ENCODE measurements around the gene PIP4K2C. TPM values are rescaled to one million over a fixed set of nuclear protein-coding genes. Genes with fewer than 3 reads are reported as not detected.
A peak's percentile ranks its signal among the peaks of the same experiment; 100 is the strongest.
"Not testable (repeated sequence)": the region's sequence is repeated elsewhere in the genome, so short reads cannot be mapped to it uniquely, and the experiment has no call there.

The PIP4K2C gene
- total and polyA plus RNA-seq, 4 donors = 13.7 to 42.2 (median 20.8) TPM

DNA sequence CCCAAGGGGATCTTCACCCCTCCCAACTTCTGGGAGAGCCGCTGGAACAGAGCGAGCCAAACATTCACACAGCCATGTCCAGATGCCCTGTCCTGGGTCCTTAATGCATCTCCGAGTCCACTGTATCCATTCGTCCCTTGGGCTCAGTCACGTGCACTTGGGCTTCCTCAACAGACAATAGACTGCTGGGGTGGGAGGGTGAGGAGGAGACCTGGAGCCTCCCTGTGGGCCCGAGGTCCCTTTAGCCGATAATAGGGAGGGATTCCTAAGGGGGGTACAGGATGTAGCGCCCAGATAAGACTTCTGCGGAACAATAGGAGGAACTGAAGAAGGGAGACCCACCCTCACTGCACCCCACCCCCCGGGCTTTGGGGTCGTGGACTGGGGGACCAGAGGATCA is 26.9 kb downstream of the PIP4K2C start:
- H3K27me3 ChIP-seq (ENCODE audit: control insufficient read depth in 3 of 3, insufficient read depth in 3 of 3, low read length in 2 of 3) = peaks cover 2 to 46% (median 39%) of the 10 kb centered on the region in 3 donors
- DNase-seq (no peak), ATAC-seq (ENCODE audit: insufficient read depth, low FRiP score) (no peak)
- no peak overlapping the region for H3K27ac ChIP-seq (ENCODE audit: low read depth in 1 of 2, low read length in 1 of 2)
- peaks cover 0 to 20% (median 0%) of the 10 kb centered on the region in 4 donors for H3K36me3 ChIP-seq (ENCODE audit: control insufficient read depth in 4 of 4, insufficient read depth in 4 of 4, low read length in 4 of 4)
- H3K4me3 ChIP-seq = no peak overlapping the region
- H3K9ac ChIP-seq (ENCODE audit: insufficient read depth in 1 of 2, low read length in 2 of 2) = no peak overlapping the region
- 45 to 56% methylated on average over 11 of the region's 11 CpGs for WGBS, 2 donors
- H3K4me1 ChIP-seq (ENCODE audit: control insufficient read depth in 5 of 5, insufficient read depth in 5 of 5, low read length in 5 of 5) = peaks cover 0 to 13% (median 0%) of the 10 kb centered on the region in 5 donors
- TF ChIP-seq, protein P1, sequence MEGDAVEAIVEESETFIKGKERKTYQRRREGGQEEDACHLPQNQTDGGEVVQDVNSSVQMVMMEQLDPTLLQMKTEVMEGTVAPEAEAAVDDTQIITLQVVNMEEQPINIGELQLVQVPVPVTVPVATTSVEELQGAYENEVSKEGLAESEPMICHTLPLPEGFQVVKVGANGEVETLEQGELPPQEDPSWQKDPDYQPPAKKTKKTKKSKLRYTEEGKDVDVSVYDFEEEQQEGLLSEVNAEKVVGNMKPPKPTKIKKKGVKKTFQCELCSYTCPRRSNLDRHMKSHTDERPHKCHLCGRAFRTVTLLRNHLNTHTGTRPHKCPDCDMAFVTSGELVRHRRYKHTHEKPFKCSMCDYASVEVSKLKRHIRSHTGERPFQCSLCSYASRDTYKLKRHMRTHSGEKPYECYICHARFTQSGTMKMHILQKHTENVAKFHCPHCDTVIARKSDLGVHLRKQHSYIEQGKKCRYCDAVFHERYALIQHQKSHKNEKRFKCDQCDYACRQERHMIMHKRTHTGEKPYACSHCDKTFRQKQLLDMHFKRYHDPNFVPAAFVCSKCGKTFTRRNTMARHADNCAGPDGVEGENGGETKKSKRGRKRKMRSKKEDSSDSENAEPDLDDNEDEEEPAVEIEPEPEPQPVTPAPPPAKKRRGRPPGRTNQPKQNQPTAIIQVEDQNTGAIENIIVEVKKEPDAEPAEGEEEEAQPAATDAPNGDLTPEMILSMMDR (IDR thresholded peaks at IDR 0.05; ENCODE audit: control extremely low read depth, extremely low read depth) = no peak
- H3K9me3 ChIP-seq (ENCODE audit: control insufficient read depth in 4 of 4, insufficient read depth in 3 of 4, low read length in 3 of 4) = no peaks in the 10 kb centered on the region

- peaks cover 2 to 50% (median 39%) of the 10 kb centered on the region in 3 donors for H3K27me3 ChIP-seq (ENCODE audit: control insufficient read depth in 3 of 3, insufficient read depth in 3 of 3, low read length in 2 of 3)
- WGBS, 2 donors = 90 to 94% methylated on average over 6 of the region's 6 CpGs
- DNase-seq = not testable (repeated sequence)
These were observed 27.4 kb downstream of the PIP4K2C start for GRCh38 chr12:57618431-57618830.

GRCh38 chr12:57618966-57619433 is 28.0 kb downstream of the PIP4K2C start:
- Histone ChIP-seq H3K9ac (ENCODE audit: insufficient read depth in 1 of 2, low read length in 2 of 2) (no peak overlapping the region), H3K27me3 (ENCODE audit: control insufficient read depth in 3 of 3, insufficient read depth in 3 of 3, low read length in 2 of 3) (peaks cover 2 to 56% (median 39%) of the 10 kb centered on the region in 3 donors), H3K36me3 (ENCODE audit: control insufficient read depth in 4 of 4, insufficient read depth in 4 of 4, low read length in 4 of 4) (peaks cover 0 to 12% (median 0%) of the 10 kb centered on the region in 4 donors), H3K4me1 (ENCODE audit: control insufficient read depth in 5 of 5, insufficient read depth in 5 of 5, low read length in 5 of 5) (peaks cover 0 to 13% (median 0%) of the 10 kb centered on the region in 5 donors), H3K4me3 (no peak overlapping the region), H3K9me3 (ENCODE audit: control insufficient read depth in 4 of 4, insufficient read depth in 3 of 4, low read length in 3 of 4) (no peaks in the 10 kb centered on the region), H3K27ac (ENCODE audit: low read depth in 1 of 2, low read length in 1 of 2) (no peak overlapping the region)
- TF ChIP-seq, protein P1 (IDR thresholded peaks at IDR 0.05; ENCODE audit: control extremely low read depth, extremely low read depth) = no peak
- no peak for ATAC-seq (ENCODE audit: insufficient read depth, low FRiP score)
- DNase-seq = no peak
- 49 to 50% methylated on average over 16 of the region's 16 CpGs for WGBS, 2 donors

More at GRCh38 chr12:57618431-57618830, 27.4 kb downstream of the PIP4K2C start:
- not testable (repeated sequence) for H3K27ac ChIP-seq (ENCODE audit: low read depth in 1 of 2, low read length in 1 of 2); ATAC-seq (ENCODE audit: insufficient read depth, low FRiP score); H3K4me3 ChIP-seq; H3K9ac ChIP-seq (ENCODE audit: insufficient read depth in 1 of 2, low read length in 2 of 2); H3K9me3 ChIP-seq (ENCODE audit: control insufficient read depth in 4 of 4, insufficient read depth in 3 of 4, low read length in 3 of 4)
- Histone ChIP-seq H3K4me1 (ENCODE audit: control insufficient read depth in 5 of 5, insufficient read depth in 5 of 5, low read length in 5 of 5) (peaks cover 0 to 13% (median 0%) of the 10 kb centered on the region in 5 donors), H3K36me3 (ENCODE audit: control insufficient read depth in 4 of 4, insufficient read depth in 4 of 4, low read length in 4 of 4) (peaks cover 0 to 17% (median 0%) of the 10 kb centered on the region in 4 donors)

GRCh38 chr12:57619434-57620244 is 28.6 kb downstream of the PIP4K2C start:
- peak in 1 of 3 donors; percentile 10 for DNase-seq
- no peak overlapping the region for H3K27ac ChIP-seq (ENCODE audit: low read depth in 1 of 2, low read length in 1 of 2)
- peaks cover 2 to 61% (median 39%) of the 10 kb centered on the region in 3 donors for H3K27me3 ChIP-seq (ENCODE audit: control insufficient read depth in 3 of 3, insufficient read depth in 3 of 3, low read length in 2 of 3)

More at GRCh38 chr12:57619434-57620244, 28.6 kb downstream of the PIP4K2C start:
- ATAC-seq (ENCODE audit: insufficient read depth, low FRiP score) = no peak
- Histone ChIP-seq H3K9me3 (ENCODE audit: control insufficient read depth in 4 of 4, insufficient read depth in 3 of 4, low read length in 3 of 4) (no peaks in the 10 kb centered on the region), H3K4me1 (ENCODE audit: control insufficient read depth in 5 of 5, insufficient read depth in 5 of 5, low read length in 5 of 5) (peaks cover 0 to 13% (median 0%) of the 10 kb centered on the region in 5 donors), H3K36me3 (ENCODE audit: control insufficient read depth in 4 of 4, insufficient read depth in 4 of 4, low read length in 4 of 4) (peaks cover 0 to 12% (median 0%) of the 10 kb centered on the region in 4 donors), H3K9ac (ENCODE audit: insufficient read depth in 1 of 2, low read length in 2 of 2) (no peak overlapping the region), H3K4me3 (no peak overlapping the region)
- TF ChIP-seq, protein P1 (IDR thresholded peaks at IDR 0.05; ENCODE audit: control extremely low read depth, extremely low read depth) = no peak
- WGBS, 2 donors = 20 to 26% methylated on average over 46 of the region's 46 CpGs

Data from lung (tissue), 12 donors.